T-cell (primary cell): ENCODE results near the gene TTLL12. TPM values are rescaled to one million over a fixed set of nuclear protein-coding genes. Genes with fewer than 3 reads are reported as not detected.

Source experiments
- ATAC-seq, 4 experiments: fragments of 200-7000 bp in 3 of 4; fragments of 150-1000 bp in 1 of 4; cut with Tn5 transposase; replicated peaks in 1 of 4; 1 replicate in 3 of 4; 2 replicates in 1 of 4; pipeline ENCODE4 v1.10.0; 2021; ENCODE audit warnings: moderate library complexity in 3 of 4, mild to moderate bottlenecking in 2 of 4, moderate number of reproducible peaks in 1 of 4
- CTCF ChIA-PET, 2 donors: fragments of 300-600 bp; sonication (Branson Sonifier 250); formaldehyde crosslinking; loops; one replicate each; lab custom pipeline; 2022; ENCODE audit warnings: antibody characterized with exemption in 2 of 2; lab: Charles Lee
- POLR2A ChIA-PET, 2 donors: fragments of 300-600 bp; sonication (Branson Sonifier 250); formaldehyde crosslinking; loops; one replicate each; lab custom pipeline; 2022; ENCODE audit warnings: antibody characterized with exemption in 2 of 2; lab: Charles Lee
- DNase-seq, 35 experiments: peaks; one replicate each; pipeline versions ENCODE4 v3.0.0 to v3.0.0-alpha.2; 2013 to 2023
- H3K27ac ChIP-seq: one replicate; pipeline ENCODE4 v1.5.1; 2013; ENCODE audit warnings: low read length
- H3K27me3 ChIP-seq, 2 experiments: replicated peaks in 1 of 2; 1 replicate in 1 of 2; 2 replicates in 1 of 2; pipeline versions ENCODE4 v1.6.1 to v1.7.0; 2013; ENCODE audit warnings: low read length in 1 of 2, mixed read lengths in 1 of 2; ENCODE audit not compliant: control insufficient read depth in 2 of 2, insufficient read depth in 2 of 2; ENCODE audit errors: extremely low read depth in 1 of 2
- H3K36me3 ChIP-seq, 2 donors: 1 replicate in 1 of 2; 2 replicates in 1 of 2; pipeline versions ENCODE4 v1.6.1 to v1.7.0; 2013; ENCODE audit warnings: low read length in 1 of 2; ENCODE audit not compliant: control insufficient read depth in 2 of 2, insufficient read depth in 1 of 2; ENCODE audit errors: extremely low read depth in 1 of 2
- H3K4me1 ChIP-seq, 2 experiments: 1 replicate in 1 of 2; 2 replicates in 1 of 2; pipeline versions ENCODE4 v1.6.1 to v1.7.0; 2013; ENCODE audit warnings: low read length in 2 of 2, mixed read lengths in 1 of 2; ENCODE audit not compliant: insufficient read depth in 2 of 2, control insufficient read depth in 1 of 2; ENCODE audit errors: extremely low read depth in 1 of 2
- H3K4me3 ChIP-seq, 2 donors: 1 replicate in 1 of 2; 2 replicates in 1 of 2; pipeline versions ENCODE4 v1.5.1 to v1.7.0; 2013; ENCODE audit warnings: mild to moderate bottlenecking in 2 of 2, low read length in 1 of 2, moderate library complexity in 1 of 2; ENCODE audit not compliant: control insufficient read depth in 1 of 2; ENCODE audit errors: extremely low read depth in 1 of 2
- H3K9me3 ChIP-seq: 2 replicates; pipeline ENCODE4 v1.7.0; 2013
- H3K27ac Mint-ChIP-seq, 2 donors: one replicate each; pipeline ENCODE4 v1.8.0; 2020 to 2021; ENCODE audit warnings: mild to moderate bottlenecking in 2 of 2, mixed read lengths in 2 of 2
- H3K27me3 Mint-ChIP-seq, 2 donors: one replicate each; pipeline ENCODE4 v1.8.0; 2021 to 2022; ENCODE audit warnings: mixed read lengths in 2 of 2
- H3K36me3 Mint-ChIP-seq: one replicate; pipeline ENCODE4 v1.8.0; 2021; ENCODE audit warnings: mixed read lengths
- H3K4me1 Mint-ChIP-seq, 3 donors: one replicate each; pipeline ENCODE4 v1.8.0; 2020 to 2022; ENCODE audit warnings: mixed read lengths in 3 of 3, mild to moderate bottlenecking in 1 of 3
- H3K4me3 Mint-ChIP-seq, 3 donors: one replicate each; pipeline ENCODE4 v1.8.0; 2020 to 2022; ENCODE audit warnings: mild to moderate bottlenecking in 3 of 3, mixed read lengths in 3 of 3, moderate library complexity in 3 of 3
- H3K9me3 Mint-ChIP-seq, 3 donors: one replicate each; pipeline ENCODE4 v1.8.0; 2020 to 2022; ENCODE audit warnings: mixed read lengths in 3 of 3
- WGBS: methylation state at CpG from one replicate; pipeline ENCODE4 v1.1.5; 2013; ENCODE audit warnings: missing lambda C conversion rate; ENCODE audit not compliant: insufficient coverage; 5-methylcytosine and 5-hydroxymethylcytosine counted together
- total RNA-seq, 35 experiments: library from RNA in 6 of 35; stranded (reverse) in 6 of 35; fragments of 120-200 nt in 1 of 35; gene quantifications; one replicate each; pipeline versions ENCODE4 v1.2.1 to v1.2.4 and lab custom pipeline; 2013 to 2026

The TTLL12 gene
- total RNA-seq, 5 donors from 2014 or later (not counting 1 experiment from before 2014, with no cell fraction given), result 17.1 to 38.1 (median 33.8) TPM

DNA sequence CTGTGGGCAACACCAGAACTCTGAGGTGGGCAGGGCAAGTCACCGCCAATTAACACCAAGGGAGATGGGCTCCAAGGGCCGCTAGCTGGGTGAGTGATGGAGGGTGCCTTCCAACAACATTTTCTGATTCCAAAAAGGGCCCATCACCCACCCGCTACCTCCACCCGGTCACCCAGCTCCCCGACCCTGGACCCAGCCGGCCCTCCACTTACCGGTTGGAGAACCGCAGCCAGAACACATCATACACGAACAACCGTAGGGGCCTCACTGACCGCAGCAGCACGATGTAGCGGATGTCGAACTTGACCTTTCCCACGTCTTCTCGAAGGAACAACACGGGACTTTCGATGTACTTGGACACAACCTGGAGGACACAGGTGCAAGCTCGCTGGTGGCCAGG is 14.7 kb downstream of the TTLL12 start:
- ATAC-seq (no peak), DNase-seq (no peak)
- Mint-ChIP-seq H3K27ac (no peak overlapping the region), H3K4me3 (no peak overlapping the region), H3K36me3 (peaks cover 15% of the 10 kb centered on the region), H3K4me1 (peaks cover 0 to 4% (median 0%) of the 10 kb centered on the region in 3 donors), H3K9me3 (no peaks in the 10 kb centered on the region), H3K27me3 (no peaks in the 10 kb centered on the region)
- H3K36me3 ChIP-seq, result peaks cover 39% of the 10 kb centered on the region in 2 donors
- H3K27ac ChIP-seq, result no peak overlapping the region
- H3K4me1 ChIP-seq, result no peaks in the 10 kb centered on the region
- 96% methylated on average over 15 of the region's 19 CpGs for WGBS
- no peaks in the 10 kb centered on the region for H3K27me3 ChIP-seq
- ChIA-PET CTCF (no interaction called here), POLR2A (no interaction called here)
- H3K9me3 ChIP-seq, result no peaks in the 10 kb centered on the region
- H3K4me3 ChIP-seq, result no peak overlapping the region

DNA sequence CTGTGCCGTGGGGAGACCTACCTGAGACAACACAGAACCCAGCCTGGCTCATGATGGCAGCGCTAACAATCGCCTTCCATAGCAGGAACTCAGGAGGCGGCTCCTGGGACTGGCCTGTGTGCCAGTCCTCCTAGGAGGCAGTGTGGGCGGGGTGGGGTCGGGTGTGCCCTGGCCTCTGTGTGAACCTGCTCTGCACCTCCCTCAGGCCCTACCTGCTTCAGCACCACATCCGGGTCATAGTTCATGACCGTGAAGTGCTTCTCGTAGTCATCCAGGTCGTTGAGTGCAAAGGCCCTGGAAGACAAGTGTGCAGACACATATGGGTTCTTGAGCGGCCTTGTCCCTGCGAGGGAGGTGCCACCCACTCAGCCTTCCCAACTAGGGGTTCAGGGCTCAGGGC is 15.3 kb downstream of the TTLL12 start:
- CTCF ChIA-PET, result no interaction called here
- Mint-ChIP-seq H3K4me3 (no peak overlapping the region), H3K9me3 (no peaks in the 10 kb centered on the region), H3K27ac (no peak overlapping the region), H3K4me1 (peaks cover 0 to 4% (median 0%) of the 10 kb centered on the region in 3 donors), H3K27me3 (no peaks in the 10 kb centered on the region), H3K36me3 (peaks cover 15% of the 10 kb centered on the region)
- H3K36me3 ChIP-seq, result peaks cover 39 to 41% of the 10 kb centered on the region in 2 donors
- H3K4me3 ChIP-seq, result no peak overlapping the region
- H3K4me1 ChIP-seq, result no peaks in the 10 kb centered on the region
- no peaks in the 10 kb centered on the region for H3K27me3 ChIP-seq
- POLR2A ChIA-PET, result no interaction called here
- no peak overlapping the region for H3K27ac ChIP-seq
- ATAC-seq (no peak), DNase-seq (no peak)
- 86% methylated on average over 11 of the region's 12 CpGs for WGBS
- no peaks in the 10 kb centered on the region for H3K9me3 ChIP-seq

DNA sequence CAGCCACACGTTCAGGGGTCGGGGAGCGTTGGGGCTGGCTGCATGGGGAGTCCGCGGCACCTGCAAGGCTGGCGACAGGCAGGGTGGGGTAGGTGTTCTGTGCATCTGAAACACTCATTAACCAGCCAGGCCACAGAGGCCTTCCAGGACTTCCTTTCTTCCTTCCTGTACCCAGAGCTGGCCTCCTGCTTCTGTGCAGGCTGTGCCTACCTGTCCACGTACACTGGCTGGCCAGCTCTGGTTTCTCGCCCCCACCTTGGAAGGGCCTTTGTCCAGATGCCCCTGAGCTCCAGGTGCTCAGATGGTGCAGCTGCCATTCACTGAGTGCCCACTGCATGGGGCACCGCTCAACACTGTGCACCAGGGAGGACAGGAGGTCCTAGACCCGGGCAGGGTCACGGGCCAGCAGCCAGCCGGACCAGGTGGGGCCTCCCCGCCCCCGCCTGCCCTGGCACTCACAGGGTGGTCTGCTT is 15.9 kb downstream of the TTLL12 start:
- no peak overlapping the region for H3K4me3 Mint-ChIP-seq
- Histone ChIP-seq H3K36me3 (peaks cover 39 to 41% of the 10 kb centered on the region in 2 donors), H3K27ac (no peak overlapping the region), H3K4me3 (no peak overlapping the region), H3K4me1 (no peaks in the 10 kb centered on the region), H3K9me3 (no peaks in the 10 kb centered on the region), H3K27me3 (no peaks in the 10 kb centered on the region)
- 83% methylated on average over 7 of the region's 14 CpGs for WGBS
- DNase-seq, result no peak
- H3K27me3 Mint-ChIP-seq, result no peaks in the 10 kb centered on the region
- H3K36me3 Mint-ChIP-seq, result peaks cover 15% of the 10 kb centered on the region
- H3K4me1 Mint-ChIP-seq, result peaks cover 0 to 4% (median 0%) of the 10 kb centered on the region in 3 donors
- no peaks in the 10 kb centered on the region for H3K9me3 Mint-ChIP-seq
- no peak overlapping the region for H3K27ac Mint-ChIP-seq
- ChIA-PET CTCF (no interaction called here), POLR2A (no interaction called here)
- no peak for ATAC-seq

DNA sequence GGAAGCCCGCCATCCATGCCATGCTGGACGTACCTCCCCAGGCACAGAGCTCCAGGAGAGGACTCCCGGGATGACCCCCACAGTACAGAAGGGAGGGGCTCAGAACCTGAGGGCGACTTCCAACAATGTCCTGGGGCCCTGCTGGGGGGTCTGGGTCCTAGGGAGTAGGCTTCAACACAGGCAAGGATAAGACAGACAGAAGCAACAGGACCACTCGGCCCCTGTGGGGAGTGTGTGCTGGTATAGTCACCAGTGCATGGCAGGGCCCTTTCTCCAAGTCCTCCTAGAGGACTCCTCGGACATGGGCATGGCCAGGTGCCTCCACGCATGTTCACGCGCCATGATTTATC is 16.8 kb downstream of the TTLL12 start:
- Histone ChIP-seq H3K36me3 (peaks cover 35 to 41% of the 10 kb centered on the region in 2 donors), H3K9me3 (no peaks in the 10 kb centered on the region), H3K27me3 (no peaks in the 10 kb centered on the region), H3K4me3 (no peak overlapping the region), H3K27ac (no peak overlapping the region), H3K4me1 (no peaks in the 10 kb centered on the region)
- Mint-ChIP-seq H3K4me1 (peaks cover 0 to 4% (median 0%) of the 10 kb centered on the region in 3 donors), H3K9me3 (no peaks in the 10 kb centered on the region), H3K36me3 (peaks cover 15% of the 10 kb centered on the region), H3K27ac (no peak overlapping the region), H3K27me3 (no peaks in the 10 kb centered on the region), H3K4me3 (no peak overlapping the region)
- ATAC-seq, result no peak
- CTCF ChIA-PET, result no interaction called here
- WGBS, result 98% methylated on average over 8 of the region's 9 CpGs
- DNase-seq, result no peak
- POLR2A ChIA-PET, result no interaction called here

DNA sequence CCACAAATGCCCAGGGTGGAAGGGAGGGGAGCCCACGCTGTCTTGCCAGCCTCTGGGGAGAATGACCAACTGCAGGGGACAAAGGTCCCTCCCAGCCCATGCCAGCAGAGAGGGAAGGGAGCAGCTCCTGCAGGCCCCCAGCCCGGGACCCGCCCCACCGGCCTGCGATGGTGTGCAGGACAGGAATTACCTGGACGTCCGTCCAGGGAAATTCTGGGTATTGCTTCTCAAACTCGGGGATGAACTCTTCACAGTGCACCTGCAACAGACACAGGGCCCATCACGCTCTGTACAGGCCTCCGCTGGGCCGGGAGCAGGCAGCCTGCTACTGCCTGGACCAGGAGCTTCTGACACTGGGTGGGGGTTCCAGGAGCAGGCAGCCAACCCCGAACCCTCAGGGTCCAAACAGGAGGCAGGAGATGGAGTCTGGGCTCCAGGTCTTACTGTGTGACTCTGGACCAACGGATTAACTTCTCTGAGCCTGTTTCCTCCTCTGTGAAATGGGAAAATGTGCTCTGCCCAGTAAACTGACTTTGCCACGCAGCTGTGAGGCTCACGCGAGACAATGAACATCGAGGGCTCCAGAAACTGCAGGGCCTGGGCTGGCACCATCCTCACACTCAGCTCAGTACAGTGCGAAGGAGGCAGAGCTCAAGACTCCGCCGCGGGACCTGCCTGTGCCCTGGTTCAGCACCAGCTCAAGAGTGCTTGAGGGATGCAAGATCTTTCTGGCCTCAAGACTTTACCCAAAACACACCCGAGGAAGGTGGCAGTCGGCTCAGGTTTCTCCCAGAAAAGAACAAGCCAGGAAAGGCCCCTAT is 17.4 kb downstream of the TTLL12 start:
- H3K36me3 Mint-ChIP-seq, result peaks cover 15% of the 10 kb centered on the region
- H3K9me3 Mint-ChIP-seq, result no peaks in the 10 kb centered on the region
- no peaks in the 10 kb centered on the region for H3K27me3 ChIP-seq
- H3K27ac Mint-ChIP-seq, result no peak overlapping the region
- no peaks in the 10 kb centered on the region for H3K4me1 ChIP-seq
- H3K36me3 ChIP-seq, result peaks cover 30 to 41% of the 10 kb centered on the region in 2 donors
- no peak overlapping the region for H3K4me3 Mint-ChIP-seq
- ChIA-PET CTCF (no interaction called here), POLR2A (no interaction called here)
- 95% methylated on average over 22 of the region's 23 CpGs for WGBS
- H3K27ac ChIP-seq, result no peak overlapping the region
- peaks cover 0 to 4% (median 3%) of the 10 kb centered on the region in 3 donors for H3K4me1 Mint-ChIP-seq
- ATAC-seq (no peak), DNase-seq (no peak)
- H3K4me3 ChIP-seq, result no peak overlapping the region
- no peaks in the 10 kb centered on the region for H3K9me3 ChIP-seq
- H3K27me3 Mint-ChIP-seq, result no peaks in the 10 kb centered on the region

DNA sequence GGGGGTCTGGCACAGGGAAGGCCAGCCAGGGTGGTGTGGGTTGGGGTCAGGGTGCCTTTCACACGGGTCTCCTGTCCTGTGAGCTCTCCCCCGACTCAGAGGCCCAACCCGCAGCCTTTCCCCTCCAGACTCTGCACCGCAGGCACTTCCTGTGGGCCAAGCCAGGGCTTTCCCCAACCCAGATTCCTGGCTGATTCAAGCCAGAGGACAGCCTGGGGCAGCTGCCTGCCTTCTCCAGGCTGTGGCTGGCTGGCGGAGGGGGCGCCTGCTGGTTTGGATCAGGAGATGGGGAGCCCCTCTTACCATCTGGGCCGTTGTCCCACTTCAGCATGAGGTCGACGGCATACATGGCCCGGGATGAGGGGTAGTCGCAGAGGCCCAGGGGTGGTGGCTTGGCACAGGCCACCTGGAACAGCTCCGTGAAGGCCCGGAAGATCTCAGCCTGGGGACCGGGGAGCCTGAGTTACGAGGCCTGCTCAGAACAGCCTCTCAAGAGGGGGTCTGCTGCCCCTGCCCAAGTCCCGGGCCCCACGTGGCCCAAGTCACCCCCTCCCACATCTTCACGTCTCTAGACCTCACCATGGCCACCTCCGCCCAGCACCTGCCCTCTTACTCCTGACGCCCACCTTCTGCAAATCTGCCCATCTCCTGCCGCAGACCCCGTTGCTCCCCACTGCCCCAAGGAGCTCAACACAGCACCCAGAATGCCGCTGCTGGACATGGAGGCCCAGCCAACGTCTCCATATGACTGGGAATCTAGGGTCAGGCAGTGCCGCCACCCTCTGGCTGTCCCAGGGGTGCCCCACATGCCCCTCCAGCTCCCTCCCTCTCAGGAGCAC is 18.2 kb downstream of the TTLL12 start:
- Histone ChIP-seq H3K27ac (no peak overlapping the region), H3K9me3 (no peaks in the 10 kb centered on the region), H3K4me3 (no peak overlapping the region), H3K4me1 (no peaks in the 10 kb centered on the region), H3K27me3 (no peaks in the 10 kb centered on the region), H3K36me3 (peaks cover 22 to 34% of the 10 kb centered on the region in 2 donors)
- H3K27me3 Mint-ChIP-seq, result no peaks in the 10 kb centered on the region
- no peak overlapping the region for H3K27ac Mint-ChIP-seq
- 94% methylated on average over 19 of the region's 25 CpGs for WGBS
- ChIA-PET CTCF (no interaction called here), POLR2A (no interaction called here)
- DNase-seq, result no peak
- H3K36me3 Mint-ChIP-seq, result peaks cover 15% of the 10 kb centered on the region
- no peak for ATAC-seq
- H3K4me1 Mint-ChIP-seq, result peaks cover 0 to 11% (median 4%) of the 10 kb centered on the region in 3 donors
- H3K9me3 Mint-ChIP-seq, result no peaks in the 10 kb centered on the region
- H3K4me3 Mint-ChIP-seq, result no peak overlapping the region
